H1 (cell line): ENCODE results near the gene PHOSPHO1. TPM values are rescaled to one million over a fixed set of nuclear protein-coding genes. Genes with fewer than 3 reads are reported as not detected.

Experiments
- CHD7 ChIP-seq: fragments of 300-600 bp; sonication (generic); IDR thresholded peaks from 2 replicates; pipeline ENCODE4 v1.7.1; 2012; ENCODE audit warnings: low read length, moderate library complexity, mild to moderate bottlenecking, inconsistent platforms; ENCODE audit not compliant: insufficient replicate concordance
- NRF1 ChIP-seq: IDR thresholded peaks from 2 replicates; pipeline ENCODE4 v1.6.1; 2011; ENCODE audit warnings: mild to moderate bottlenecking, low read depth, low read length, improper control_type of control experiment
- SP2 ChIP-seq: IDR thresholded peaks from 2 replicates; pipeline ENCODE4 v1.6.1; 2012; ENCODE audit warnings: mild to moderate bottlenecking, low read length, inconsistent platforms
- polyA plus RNA-seq, 7 experiments: library from polyadenylated mRNA; depleted of rRNA in 3 of 7; stranded (reverse) in 5 of 7; unstranded in 2 of 7; fragments of >200 nt in 5 of 7; fragments of 200-250 nt in 2 of 7; gene quantifications; 1 replicate in 5 of 7; 2 replicates in 1 of 7; 4 replicates in 1 of 7; pipeline versions ENCODE4 v1.2.1 to v1.2.3, GENCODE V29; 2011 to 2013; ENCODE audit warnings: missing spikeins in 2 of 7, mixed read lengths in 2 of 7
- total RNA-seq: library from RNA; stranded (reverse); fragmentation: NEBNext Ultra II Directional; extraction: Animal tissue kit (Norgen Biotek cat#: 25700); gene quantifications from 2 replicates; pipeline ENCODE4 v1.2.1, GENCODE V29; 2021

Gene PHOSPHO1
- total and polyA plus RNA-seq, 2 of the 8 experiments (the other 6 are each of a cell fraction or from before 2014, with no cell fraction given), result 0.34 to 0.45 TPM

GRCh38 chr17:49255125-49255524 is 24.5 kb upstream of the PHOSPHO1 start (continued):
- no peak for TF ChIP-seq CHD7
- no peak for TF ChIP-seq SP2
- TF ChIP-seq NRF1, result no peak
